LNCAP (cell line): ENCODE data around the gene TSC1.

Experiments
- CTCF ChIP-seq: fragments of 450-650 bp; IDR thresholded peaks from 2 replicates; pipeline ENCODE4 v1.5.1; 2017; ENCODE audit warnings: mild to moderate bottlenecking

The TSC1 gene

DNA sequence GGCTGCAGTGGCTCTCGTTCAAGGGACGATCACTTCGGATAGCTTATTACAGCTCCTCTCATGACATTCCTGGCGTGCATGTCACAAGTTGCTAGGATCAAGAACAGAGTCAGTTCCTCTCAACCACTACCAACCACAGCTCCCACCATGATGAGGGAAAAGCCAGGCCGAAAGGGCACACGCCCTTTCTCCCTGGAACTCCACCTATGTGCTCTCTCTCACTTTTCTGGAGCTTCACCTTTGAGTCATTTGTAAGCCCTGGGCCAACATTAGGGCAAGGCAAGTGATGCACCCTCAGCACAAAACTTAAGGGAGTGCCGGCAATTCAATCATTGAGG is 64.1 kb downstream of the TSC1 start:
- TF ChIP-seq CTCF, result no peak

- TF ChIP-seq CTCF, result no peak
Measured at GRCh38 chr9:132879457-132880323, 64.7 kb downstream of the TSC1 start.

DNA sequence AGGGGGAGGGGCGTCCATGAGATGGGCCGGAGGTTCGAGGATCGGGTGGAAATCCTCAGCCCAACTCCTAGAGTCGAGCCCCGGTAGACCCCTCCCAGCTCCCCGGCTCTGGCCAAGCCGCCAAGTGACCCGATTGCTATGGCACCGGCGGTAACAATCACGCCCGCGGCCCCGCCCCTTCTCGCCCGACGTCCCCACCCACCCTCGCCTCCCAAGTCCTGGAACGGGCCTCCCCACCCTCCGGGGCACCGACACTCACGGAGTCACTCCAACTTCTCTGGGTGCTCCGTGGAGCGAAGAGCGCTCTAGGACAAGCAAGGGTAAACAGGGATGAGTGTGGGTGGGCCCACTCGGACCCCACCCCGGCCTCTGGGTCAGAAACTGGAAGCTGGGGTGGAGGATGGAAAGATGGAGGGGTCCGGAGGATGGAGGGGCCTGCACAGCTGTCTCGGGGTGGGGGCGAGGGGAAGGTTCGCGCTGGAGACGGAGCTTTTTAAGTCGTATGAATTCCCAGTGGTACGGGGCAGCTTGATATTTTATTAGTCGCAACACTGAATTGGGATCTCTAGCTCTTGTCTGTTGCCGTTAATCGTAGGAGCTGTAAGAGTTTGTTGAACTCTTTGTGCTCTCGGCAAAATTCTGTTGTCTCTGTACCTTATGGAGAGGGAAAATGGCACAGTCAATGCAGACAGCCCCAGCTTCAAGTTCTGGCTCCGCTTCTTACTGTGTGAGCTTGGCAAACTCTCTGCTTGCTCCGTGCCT is 65.5 kb downstream of the TSC1 start, which contains the start of gene SPACA9:
SPACA9 (plus strand) TSS at position 204 of the 762 bp plus-strand sequence. CDS start 5,050 bp downstream, outside the sequence.
- no peak for TF ChIP-seq CTCF

DNA sequence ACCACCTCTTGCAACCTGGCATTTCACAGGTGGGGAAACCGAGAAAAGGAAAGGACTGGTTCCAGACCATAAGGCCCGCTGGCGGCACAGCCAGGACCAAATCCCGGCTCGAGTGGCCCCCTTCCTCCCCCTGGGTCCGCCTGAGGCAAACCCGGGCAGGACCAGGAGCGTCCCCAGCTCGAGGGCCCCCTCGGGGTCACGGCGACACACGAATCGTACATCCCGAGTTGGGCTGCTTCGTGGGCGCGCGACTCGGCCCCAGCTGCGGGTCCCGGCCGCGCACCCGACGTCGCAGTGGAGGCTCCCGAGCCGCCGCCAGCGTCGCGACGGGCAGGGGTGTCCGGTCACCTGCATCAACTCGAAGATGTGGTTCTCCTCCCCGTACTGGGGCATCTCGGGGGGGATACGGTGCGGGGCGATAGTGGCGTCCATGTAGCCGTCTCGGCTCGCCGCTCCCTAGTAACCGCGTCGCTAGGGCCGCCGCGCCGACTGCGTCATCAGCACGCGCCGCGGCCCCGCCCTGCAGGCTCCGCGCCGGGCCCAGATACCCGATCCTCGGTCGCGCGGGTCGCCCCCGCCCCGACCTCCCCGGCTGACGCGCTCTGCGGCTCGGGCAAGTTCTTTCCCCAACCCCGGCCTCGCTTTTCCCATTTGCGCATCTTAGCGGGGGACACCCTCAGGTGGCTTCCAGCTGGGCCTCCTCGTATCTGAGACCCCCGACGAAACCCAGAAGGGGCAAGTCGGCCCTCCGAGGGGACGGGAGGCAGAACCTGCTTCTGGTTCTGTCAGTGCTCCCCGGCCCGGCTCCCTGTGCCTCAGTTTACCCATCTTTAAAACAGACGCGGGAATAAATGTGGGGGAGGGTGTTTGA is 66.4 kb downstream of the TSC1 start, which contains the start of gene AK8:
AK8 (minus strand) TSS at position 461 of the 871 bp plus-strand sequence; CDS start at position 432, 29 bp downstream.
- no peak for TF ChIP-seq CTCF

DNA sequence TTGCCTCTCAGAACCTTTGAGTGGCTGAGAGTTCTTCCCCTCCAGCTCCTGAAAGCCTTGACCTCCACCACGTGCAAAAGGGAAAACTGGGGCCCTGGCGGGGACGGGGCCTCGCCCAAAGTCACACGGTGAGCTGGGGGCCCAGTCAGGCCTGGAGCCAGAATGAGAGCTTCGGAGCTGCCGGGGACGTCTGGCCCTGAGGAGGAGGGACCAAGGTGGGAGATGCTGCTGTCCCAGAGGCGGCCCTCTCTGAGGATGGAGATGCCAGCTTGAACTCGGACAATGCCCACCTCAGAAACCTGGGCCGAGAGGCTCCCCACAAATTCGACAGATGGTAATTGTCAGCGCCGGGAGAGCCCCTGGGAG is 67.0 kb downstream of the TSC1 start:
- no peak for TF ChIP-seq CTCF

GRCh38 chr9:132876849-132877248 is 67.6 kb downstream of the TSC1 start:
- TF ChIP-seq CTCF, result no peak

DNA sequence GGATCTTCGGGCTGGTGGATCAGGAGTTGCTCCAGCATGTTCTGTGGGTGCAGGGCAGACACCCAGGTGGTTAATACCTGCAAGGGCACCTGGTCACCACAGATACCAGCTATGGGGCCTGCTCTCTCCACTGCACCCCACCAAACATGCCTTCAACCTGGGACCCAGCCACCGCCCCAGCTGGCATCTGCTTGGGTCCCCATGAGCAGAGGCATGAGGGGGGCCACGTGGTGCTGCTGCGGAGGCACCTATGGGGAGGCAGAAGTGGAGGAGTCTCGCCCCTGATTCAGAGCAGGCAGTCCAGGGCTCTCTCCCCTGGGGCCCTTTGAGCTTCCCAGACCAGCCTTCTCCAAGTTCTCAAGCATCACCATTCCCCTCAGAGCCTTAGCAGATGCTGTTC is 69.3 kb downstream of the TSC1 start:
- no peak for TF ChIP-seq CTCF
